Tibial nerve (tissue), 4 donors: Measurements from ENCODE around the gene ST3GAL2.

ENCODE experiments used
- EP300 ChIP-seq, 2 donors: sonication (generic); formaldehyde crosslinking; IDR thresholded peaks; one replicate each; pipeline ENCODE4 v1.6.1; 2017; ENCODE audit warnings: antibody characterized with exemption in 2 of 2, mild to moderate bottlenecking in 1 of 2
- POLR2A ChIP-seq, 2 donors: fragments of 450-650 bp; IDR thresholded peaks; one replicate each; pipeline ENCODE4 v1.6.1; 2017; ENCODE audit warnings: antibody characterized with exemption in 2 of 2, mild to moderate bottlenecking in 2 of 2, moderate library complexity in 2 of 2
- TF ChIP-seq, protein P1 (sequence below), 5 experiments: fragments of 200-600 bp in 3 of 5; fragments of 450-650 bp in 2 of 5; sonication (generic) in 3 of 5; IDR thresholded peaks; one replicate each; pipeline ENCODE4 v1.5.1; 2016 to 2019; ENCODE audit warnings: antibody characterized with exemption in 5 of 5, mild to moderate bottlenecking in 3 of 5, moderate library complexity in 2 of 5

DNA sequence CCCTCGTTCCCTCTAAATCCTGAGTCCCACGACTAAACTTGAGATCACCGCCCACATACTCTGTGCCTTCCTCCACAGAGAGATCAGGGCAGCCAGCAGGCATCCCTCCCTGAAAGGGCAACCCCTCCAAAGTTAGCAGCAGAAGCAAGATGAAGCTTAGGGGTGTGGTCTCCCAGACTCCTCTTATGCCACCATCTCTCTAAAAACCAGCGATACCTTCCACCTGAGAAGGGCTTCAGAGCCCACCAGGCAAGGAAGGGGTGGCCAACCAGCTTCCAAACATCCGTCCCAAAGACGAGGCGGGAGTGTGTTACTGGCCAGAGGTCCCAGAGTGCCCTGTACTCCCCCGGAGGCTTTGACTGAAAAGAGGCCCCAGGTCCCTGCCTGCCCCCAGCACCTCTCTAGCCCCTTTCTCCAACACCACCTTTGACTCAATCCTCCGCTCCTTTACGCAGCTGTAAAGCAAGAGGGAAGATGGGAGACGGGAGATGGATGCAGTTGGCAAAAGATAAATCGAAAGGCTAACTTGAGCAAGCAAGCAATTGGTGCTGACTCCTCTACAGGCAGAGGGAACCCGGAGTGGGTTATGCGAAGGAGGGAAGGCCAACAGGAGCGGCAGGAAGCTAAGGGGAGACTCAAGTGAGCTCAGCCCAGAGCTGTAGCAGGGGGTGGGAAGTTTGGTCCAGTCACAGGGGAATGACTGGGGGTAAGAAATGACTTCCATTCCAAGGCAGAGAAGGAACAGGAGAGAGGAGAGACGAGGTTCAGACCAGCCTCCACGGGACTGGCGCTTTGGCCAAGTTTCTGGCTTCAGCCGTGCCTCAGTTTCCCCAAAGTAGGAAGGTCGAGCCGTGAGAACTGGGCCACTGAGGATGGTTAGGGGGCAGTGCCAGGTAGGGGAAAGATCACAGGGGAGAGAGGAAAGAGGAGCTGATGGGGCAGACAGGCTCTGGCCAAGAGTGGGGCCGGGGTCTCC, 1.0 kb downstream of the ST3GAL2 start:
- TF ChIP-seq POLR2A (IDR thresholded peaks at IDR 0.05), result no peak
- TF ChIP-seq, protein P1, sequence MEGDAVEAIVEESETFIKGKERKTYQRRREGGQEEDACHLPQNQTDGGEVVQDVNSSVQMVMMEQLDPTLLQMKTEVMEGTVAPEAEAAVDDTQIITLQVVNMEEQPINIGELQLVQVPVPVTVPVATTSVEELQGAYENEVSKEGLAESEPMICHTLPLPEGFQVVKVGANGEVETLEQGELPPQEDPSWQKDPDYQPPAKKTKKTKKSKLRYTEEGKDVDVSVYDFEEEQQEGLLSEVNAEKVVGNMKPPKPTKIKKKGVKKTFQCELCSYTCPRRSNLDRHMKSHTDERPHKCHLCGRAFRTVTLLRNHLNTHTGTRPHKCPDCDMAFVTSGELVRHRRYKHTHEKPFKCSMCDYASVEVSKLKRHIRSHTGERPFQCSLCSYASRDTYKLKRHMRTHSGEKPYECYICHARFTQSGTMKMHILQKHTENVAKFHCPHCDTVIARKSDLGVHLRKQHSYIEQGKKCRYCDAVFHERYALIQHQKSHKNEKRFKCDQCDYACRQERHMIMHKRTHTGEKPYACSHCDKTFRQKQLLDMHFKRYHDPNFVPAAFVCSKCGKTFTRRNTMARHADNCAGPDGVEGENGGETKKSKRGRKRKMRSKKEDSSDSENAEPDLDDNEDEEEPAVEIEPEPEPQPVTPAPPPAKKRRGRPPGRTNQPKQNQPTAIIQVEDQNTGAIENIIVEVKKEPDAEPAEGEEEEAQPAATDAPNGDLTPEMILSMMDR (IDR thresholded peaks at IDR 0.05), result no peak
- TF ChIP-seq EP300 (IDR thresholded peaks at IDR 0.05), result no peak
